Stomach smooth muscle (tissue), 2 donors: Measurements from ENCODE around the gene MGAT4B.
"Not testable (repeated sequence)": the region's sequence is repeated elsewhere in the genome, so short reads cannot be mapped to it uniquely, and the experiment has no call there.

Experiments used
- H3K27ac ChIP-seq: one replicate; pipeline ENCODE4 v1.7.0; 2013; ENCODE audit warnings: mild to moderate bottlenecking, low read length, inconsistent platforms
- H3K27me3 ChIP-seq, 2 donors: one replicate each; pipeline ENCODE4 v1.7.0; 2013; ENCODE audit warnings: low read length in 2 of 2; ENCODE audit not compliant: insufficient read depth in 2 of 2, control insufficient read depth in 1 of 2
- H3K36me3 ChIP-seq, 2 donors: one replicate each; pipeline ENCODE4 v1.7.0; 2013; ENCODE audit warnings: low read length in 2 of 2; ENCODE audit not compliant: control insufficient read depth in 2 of 2, insufficient read depth in 2 of 2
- H3K4me1 ChIP-seq: one replicate; pipeline ENCODE4 v1.7.0; 2013; ENCODE audit warnings: low read length; ENCODE audit not compliant: control insufficient read depth, insufficient read depth
- H3K4me3 ChIP-seq, 2 donors: one replicate each; pipeline ENCODE4 v1.7.0; 2013; ENCODE audit warnings: low read length in 2 of 2
- H3K9ac ChIP-seq, 2 donors: one replicate each; pipeline ENCODE4 v1.7.0; 2013; ENCODE audit warnings: low read length in 2 of 2, mild to moderate bottlenecking in 1 of 2
- H3K9me3 ChIP-seq, 2 donors: one replicate each; pipeline ENCODE4 v1.7.0; 2013; ENCODE audit warnings: low read length in 2 of 2; ENCODE audit not compliant: control insufficient read depth in 2 of 2
- donor health status: healthy.
- donor health status: Pancreatic carcinoma.

Gene MGAT4B

DNA sequence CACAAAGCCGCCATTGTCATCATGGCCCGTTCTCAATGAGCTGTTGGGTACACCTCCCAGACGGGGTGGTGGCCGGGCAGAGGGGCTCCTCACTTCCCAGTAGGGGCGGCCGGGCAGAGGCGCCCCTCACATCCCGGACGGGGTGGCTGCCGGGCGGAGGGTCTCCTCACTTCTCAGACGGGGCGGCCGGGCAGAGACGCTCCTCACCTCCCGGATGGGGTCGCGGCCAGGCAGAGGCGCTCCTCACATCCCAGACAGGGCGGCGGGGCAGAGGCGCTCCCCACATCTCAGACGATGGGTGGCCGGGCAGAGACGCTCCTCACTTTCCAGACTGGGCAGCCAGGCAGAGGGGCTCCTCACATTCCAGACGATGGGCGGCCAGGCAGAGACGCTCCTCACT is 28.2 kb upstream of the MGAT4B start:
- H3K27ac ChIP-seq, H3K27me3 ChIP-seq, H3K4me3 ChIP-seq, H3K9ac ChIP-seq, H3K4me1 ChIP-seq, H3K9me3 ChIP-seq: not testable (repeated sequence)
- peaks cover 56 to 64% of the 10 kb centered on the region in 2 donors for H3K36me3 ChIP-seq

DNA sequence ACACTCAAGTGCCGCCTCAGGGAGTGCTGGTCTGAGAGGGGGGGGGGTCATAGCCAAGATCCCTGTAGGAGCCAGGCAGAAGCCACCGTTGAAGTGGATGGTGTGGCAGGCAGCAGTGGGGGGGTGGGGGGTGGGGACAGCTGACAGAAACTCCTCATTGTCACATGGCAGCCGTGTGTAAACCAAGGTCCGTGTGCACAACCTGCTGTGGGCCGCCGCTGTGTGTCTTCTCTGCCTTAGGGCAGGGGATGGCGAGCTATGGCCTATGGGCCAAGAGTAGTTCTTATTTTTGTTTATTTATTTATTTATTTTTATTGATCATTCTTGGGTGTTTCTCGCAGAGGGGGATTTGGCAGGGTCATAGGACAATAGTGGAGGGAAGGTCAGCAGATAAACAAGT is 27.5 kb upstream of the MGAT4B start:
- Histone ChIP-seq H3K27me3 (no peaks in the 10 kb centered on the region), H3K4me1 (peaks cover 7% of the 10 kb centered on the region), H3K4me3 (no peak overlapping the region), H3K27ac (no peak overlapping the region), H3K9me3 (no peaks in the 10 kb centered on the region), H3K36me3 (peaks cover 63 to 66% of the 10 kb centered on the region in 2 donors), H3K9ac (no peak overlapping the region)

DNA sequence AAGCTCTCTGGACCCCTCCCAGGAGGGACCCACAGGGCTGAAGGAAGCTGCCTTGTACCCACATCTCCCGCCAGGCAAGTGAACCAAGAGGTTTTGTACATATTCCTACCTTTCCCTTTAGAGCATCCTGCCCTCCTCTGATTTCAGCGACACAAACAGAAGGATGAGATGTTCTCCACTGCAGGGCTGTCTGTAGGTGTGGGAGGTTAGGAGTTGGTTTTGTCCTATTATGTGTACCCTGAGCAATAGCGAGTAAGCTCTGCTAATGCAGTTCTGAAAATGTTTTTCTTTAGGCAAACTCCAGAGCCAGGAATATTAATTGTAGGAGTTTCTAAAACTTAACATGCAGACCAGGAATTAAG is 27.0 kb upstream of the MGAT4B start:
- Histone ChIP-seq H3K27ac (peak overlapping the region; percentile 18), H3K4me1 (peaks cover 10% of the 10 kb centered on the region), H3K9ac (no peak overlapping the region), H3K9me3 (no peaks in the 10 kb centered on the region), H3K27me3 (no peaks in the 10 kb centered on the region), H3K36me3 (peaks cover 67 to 70% of the 10 kb centered on the region in 2 donors), H3K4me3 (no peak overlapping the region)

DNA sequence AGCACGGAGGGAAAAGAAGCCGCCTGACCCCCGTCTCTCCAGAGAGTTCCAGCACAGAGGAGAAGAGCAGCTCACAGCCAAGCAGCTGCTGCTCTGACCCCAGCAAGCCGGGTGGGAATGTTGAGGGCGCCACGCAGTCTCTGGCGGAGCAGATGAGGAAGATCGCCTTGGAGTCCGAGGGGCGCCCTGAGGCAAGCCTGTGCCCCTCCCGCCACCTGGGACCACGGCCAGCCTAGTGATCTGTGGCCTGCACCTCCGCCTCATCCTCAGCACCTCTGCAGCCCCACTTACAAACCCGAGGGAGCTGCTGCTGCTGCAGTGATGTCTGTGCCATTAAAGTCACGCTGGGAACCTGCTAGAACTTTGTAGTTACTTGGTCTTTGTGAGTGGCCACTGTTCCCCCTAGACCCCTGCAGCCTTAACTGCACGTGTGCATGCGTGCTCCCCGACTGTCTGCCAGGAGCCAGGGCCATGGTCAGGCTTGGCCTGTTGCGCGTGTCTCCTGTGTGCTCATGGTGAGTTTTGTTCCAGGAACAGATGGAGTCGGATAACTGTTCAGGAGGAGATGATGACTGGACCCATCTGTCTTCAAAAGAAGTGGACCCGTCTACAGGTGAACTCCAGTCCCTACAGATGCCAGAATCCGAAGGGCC is 26.5 kb upstream of the MGAT4B start:
- peaks cover 10% of the 10 kb centered on the region for H3K4me1 ChIP-seq
- H3K9ac ChIP-seq: no peak overlapping the region
- no peak overlapping the region for H3K4me3 ChIP-seq
- no peaks in the 10 kb centered on the region for H3K9me3 ChIP-seq
- H3K36me3 ChIP-seq: peaks cover 68 to 72% of the 10 kb centered on the region in 2 donors
- no peaks in the 10 kb centered on the region for H3K27me3 ChIP-seq
- H3K27ac ChIP-seq: peak overlapping the region; percentile 18

DNA sequence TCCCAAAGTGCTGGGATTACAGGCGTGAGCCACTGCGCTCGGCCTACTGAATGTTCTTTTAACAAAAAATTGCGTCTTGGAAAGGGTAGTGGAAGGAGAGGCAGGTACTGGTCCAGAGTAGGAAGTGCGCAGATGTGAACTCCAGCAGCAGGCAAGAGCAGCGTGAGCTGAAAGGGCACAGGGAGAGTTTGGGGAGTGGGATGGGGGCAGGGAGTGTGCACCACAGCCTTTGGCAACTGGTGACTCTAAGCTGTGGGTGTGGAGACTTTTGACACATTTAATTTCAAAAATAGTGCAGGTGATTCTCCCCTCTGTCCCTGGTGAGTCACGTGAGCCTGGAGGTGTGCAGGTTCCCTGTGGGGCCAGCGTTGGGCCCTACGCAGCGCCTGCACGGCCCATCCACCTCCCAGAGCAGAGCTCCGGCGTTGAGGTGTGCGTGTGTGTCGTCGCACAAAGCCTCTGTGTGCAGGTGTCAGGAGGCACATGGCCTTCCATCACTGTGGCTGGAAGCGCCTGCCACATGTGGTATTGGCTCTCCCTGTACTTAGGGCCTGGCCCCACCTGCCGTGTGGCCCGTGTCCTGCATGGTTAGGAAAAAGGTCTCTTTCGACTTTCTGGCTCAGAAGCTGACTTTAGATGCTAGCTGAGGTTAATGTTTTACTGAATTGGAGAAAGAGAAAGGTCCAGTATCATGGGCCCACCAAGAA is 25.5 kb upstream of the MGAT4B start:
- H3K4me1 ChIP-seq: peaks cover 15% of the 10 kb centered on the region
- H3K9me3 ChIP-seq: no peaks in the 10 kb centered on the region
- H3K27me3 ChIP-seq: no peaks in the 10 kb centered on the region
- H3K36me3 ChIP-seq: peaks cover 68 to 70% of the 10 kb centered on the region in 2 donors
- H3K9ac ChIP-seq: no peak overlapping the region
- no peak overlapping the region for H3K27ac ChIP-seq
- no peak overlapping the region for H3K4me3 ChIP-seq

DNA sequence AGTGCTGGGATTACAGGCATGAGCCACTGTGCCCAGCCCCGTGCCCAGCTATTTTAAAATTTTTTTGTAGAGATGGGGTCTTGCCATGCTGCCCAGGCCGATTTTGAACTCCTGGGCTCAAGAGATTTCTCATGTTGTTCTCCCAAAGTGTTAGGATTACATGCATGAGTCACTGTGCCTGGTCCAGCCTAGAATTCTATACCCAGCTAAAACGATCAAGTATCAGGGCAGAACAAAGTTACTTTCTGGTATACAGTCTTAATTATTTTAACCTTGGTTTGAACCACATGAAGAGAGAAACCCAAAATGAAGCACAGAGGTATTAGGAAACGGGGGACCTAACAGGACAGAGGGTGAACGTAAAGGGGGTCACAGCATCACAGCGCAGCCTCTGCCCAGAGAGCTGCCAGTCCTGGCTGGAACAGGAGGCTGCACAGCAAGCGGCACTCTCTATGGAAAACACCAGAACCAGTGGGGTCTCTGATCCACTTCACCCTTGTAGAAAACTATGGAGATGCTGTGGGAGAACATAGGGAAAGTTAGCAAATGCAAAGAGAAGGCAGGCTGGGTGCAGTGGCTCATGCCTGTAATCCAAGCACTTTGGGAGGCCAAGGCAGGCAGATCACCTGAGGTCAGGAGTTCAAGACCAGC is 24.3 kb upstream of the MGAT4B start:
- no peak overlapping the region for H3K27ac ChIP-seq
- no peaks in the 10 kb centered on the region for H3K27me3 ChIP-seq
- H3K9me3 ChIP-seq: no peaks in the 10 kb centered on the region
- peaks cover 62 to 65% of the 10 kb centered on the region in 2 donors for H3K36me3 ChIP-seq
- no peak overlapping the region for H3K4me3 ChIP-seq
- H3K4me1 ChIP-seq: peaks cover 9% of the 10 kb centered on the region
- no peak overlapping the region for H3K9ac ChIP-seq

DNA sequence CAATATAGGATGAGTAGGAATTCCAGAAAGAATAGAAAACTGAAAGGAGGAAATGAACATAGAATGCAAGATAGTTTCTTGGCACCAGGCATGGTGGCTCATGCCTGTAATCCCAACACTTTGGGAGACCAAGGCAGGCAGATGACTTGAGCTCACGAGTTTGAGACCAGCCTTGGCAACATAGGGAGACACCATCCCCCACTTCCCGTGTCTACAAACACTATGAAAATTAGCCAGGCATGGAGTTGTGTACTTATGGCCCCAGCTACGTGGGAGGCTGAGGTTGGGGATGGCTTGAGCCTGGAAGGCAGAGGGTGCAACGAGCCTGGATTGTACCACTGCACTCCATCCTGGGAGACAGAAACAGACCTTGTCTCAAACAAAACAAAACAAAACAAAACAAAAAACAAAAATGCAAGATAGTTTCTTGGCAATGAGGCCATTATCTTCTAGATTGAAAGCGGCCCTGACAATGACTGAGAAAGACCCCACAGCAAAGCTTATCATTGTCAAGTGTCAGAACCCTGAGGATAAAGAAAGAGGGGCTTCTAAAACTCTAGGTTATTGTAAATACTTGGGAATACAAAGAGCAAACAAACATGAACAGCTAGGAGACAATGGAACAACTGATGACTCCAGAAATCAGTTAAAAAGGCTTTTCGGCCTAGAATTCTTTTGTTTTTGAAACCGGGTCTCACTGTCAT is 23.2 kb upstream of the MGAT4B start:
- Histone ChIP-seq H3K4me3 (no peak overlapping the region), H3K9me3 (no peaks in the 10 kb centered on the region), H3K9ac (no peak overlapping the region), H3K4me1 (peaks cover 19% of the 10 kb centered on the region), H3K36me3 (peaks cover 71 to 73% of the 10 kb centered on the region in 2 donors), H3K27ac (no peak overlapping the region), H3K27me3 (no peaks in the 10 kb centered on the region)

DNA sequence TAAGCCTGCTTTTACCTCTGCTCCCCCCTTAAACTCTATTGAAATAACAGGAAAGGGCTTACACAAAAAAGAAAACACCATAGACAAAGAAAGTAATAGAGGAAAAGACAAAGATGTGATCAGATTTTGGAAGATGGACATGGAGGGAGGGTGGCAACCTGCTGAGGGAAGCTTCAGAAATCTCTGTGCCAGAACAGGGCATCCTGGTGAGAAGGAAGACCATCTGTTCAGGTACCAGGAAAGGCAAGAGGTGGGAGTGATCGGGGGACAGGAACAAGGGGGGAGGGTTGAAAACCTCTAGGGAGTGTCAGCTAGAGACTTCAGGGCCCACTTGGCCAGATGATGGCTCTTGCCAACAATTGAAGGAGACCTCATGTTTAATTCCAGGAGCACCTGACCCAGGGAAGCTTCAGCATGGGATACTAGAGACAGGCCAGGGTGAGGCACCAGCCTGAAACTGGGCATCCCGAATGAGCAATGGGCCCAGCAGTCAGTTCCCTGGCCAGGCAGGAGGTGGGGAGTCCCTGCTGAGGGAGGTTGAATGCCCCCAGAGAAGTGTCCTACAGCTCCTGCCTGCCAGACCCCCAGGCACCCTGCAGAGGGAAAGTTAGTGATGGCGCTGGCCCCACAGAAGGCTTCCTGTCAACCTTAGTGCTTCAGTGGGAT is 22.2 kb upstream of the MGAT4B start:
- peaks cover 29% of the 10 kb centered on the region for H3K4me1 ChIP-seq

DNA sequence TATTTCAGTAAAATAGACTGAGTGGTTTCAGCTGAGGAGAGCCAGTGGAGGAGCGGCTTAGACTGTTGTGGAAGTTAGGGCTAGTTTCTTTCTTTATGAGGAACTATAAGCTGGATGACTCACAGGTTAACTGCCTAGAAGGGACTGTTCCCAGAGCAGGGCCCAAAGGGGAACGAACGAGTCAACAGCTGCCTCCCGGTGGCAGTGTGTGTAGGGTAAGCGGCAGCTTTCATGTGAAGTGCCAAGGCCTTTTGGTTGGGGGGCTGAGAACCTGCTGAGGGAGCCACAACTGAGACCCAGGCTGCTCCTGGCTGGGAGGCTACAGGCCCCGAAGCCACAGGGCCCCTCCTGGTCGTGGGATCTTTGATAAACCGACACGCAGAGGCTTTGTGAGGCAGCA is 21.0 kb upstream of the MGAT4B start:
- Histone ChIP-seq H3K36me3 (peaks cover 76 to 80% of the 10 kb centered on the region in 2 donors), H3K9me3 (no peaks in the 10 kb centered on the region), H3K9ac (no peak overlapping the region), H3K4me3 (no peak overlapping the region), H3K4me1 (peaks cover 41% of the 10 kb centered on the region), H3K27me3 (no peaks in the 10 kb centered on the region), H3K27ac (no peak overlapping the region)

More for the DNA sequence above, 22.2 kb upstream of the MGAT4B start:
- Histone ChIP-seq H3K27ac (no peak overlapping the region), H3K27me3 (no peaks in the 10 kb centered on the region), H3K9ac (peak overlapping the region in 1 of 2 donors; percentile 14), H3K9me3 (no peaks in the 10 kb centered on the region), H3K36me3 (peaks cover 80 to 82% of the 10 kb centered on the region in 2 donors), H3K4me3 (no peak overlapping the region)

DNA sequence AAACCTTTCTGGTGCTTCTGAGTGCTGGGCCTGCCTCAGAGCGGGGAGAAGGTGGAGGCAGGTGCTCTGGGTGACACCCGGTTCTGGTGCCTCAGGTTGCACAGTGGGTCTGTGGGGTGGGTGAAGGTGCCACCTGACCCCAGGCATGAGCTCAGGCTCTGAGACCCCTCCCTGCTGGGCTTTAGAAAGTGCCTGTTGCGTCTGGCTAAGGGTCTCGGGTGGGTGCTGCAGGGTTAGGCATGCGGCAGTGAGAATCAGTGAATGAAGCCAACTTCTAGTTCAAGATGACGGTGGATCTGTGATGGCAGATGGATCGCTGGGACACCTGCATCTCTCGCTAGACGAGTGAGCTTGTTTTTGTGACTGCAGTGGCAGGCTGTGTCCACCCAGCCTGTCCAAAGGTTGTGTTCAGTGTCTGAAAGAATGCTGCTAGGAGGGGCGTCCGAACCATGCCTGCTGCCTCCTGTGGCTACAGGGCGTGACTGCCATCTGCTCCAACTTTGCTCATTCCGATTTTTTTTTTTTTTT is 19.1 kb upstream of the MGAT4B start:
- peaks cover 62 to 64% of the 10 kb centered on the region in 2 donors for H3K36me3 ChIP-seq
- no peak overlapping the region for H3K27ac ChIP-seq
- H3K27me3 ChIP-seq: no peaks in the 10 kb centered on the region
- no peak overlapping the region for H3K4me3 ChIP-seq
- peaks cover 53% of the 10 kb centered on the region for H3K4me1 ChIP-seq
- H3K9ac ChIP-seq: no peak overlapping the region
- no peaks in the 10 kb centered on the region for H3K9me3 ChIP-seq
